K562 (cell line): ENCODE data around the gene ADAM21. TPM values are rescaled to one million over a fixed set of nuclear protein-coding genes. Genes with fewer than 3 reads are reported as not detected.
"Not testable (repeated sequence)": the region's sequence is repeated elsewhere in the genome, so short reads cannot be mapped to it uniquely, and the experiment has no call there.

Source experiments
- ATAC-seq: fragments of 200-7000 bp; cut with Tn5 transposase; 3 replicates; pipeline ENCODE4 v1.9.1; 2020; ENCODE audit warnings: moderate library complexity
- BruUV-seq: library from RNA; stranded (reverse); fragments of 400-500 nt; replicated peaks from 2 replicates; lab custom pipeline; 2021; lab: Mats Ljungman, UMichigan
- CTCF ChIA-PET: fragments of 300-600 bp; formaldehyde crosslinking; extraction: SDS; loops from one replicate; lab custom pipeline; 2021; ENCODE audit warnings: low intra/inter-chr PET ratio; lab: Yijun Ruan, JAX
- POLR2A ChIA-PET: fragments of 300-600, 350-650 bp; sonication (Branson Sonifier 250); formaldehyde crosslinking; extraction: SDS; loops from one replicate; lab custom pipeline; 2021; ENCODE audit warnings: antibody characterized with exemption, inconsistent platforms; lab: Yijun Ruan, JAX
- DNase-seq, 4 experiments: peaks; one replicate each; pipeline versions ENCODE4 v3.0.0 to v3.0.0-alpha.2; 2011 to 2018; ENCODE audit warnings: low spot score in 3 of 4, mixed read lengths in 3 of 4; ENCODE audit errors: extremely low read depth in 1 of 4
- FAIRE-seq: peaks from 2 replicates; lab custom pipeline; 2011; peaks lifted over from hg19 to GRCh38; lab: Jason Lieb, UNC
- H2AFZ ChIP-seq: 2 replicates; pipeline ENCODE4 v1.6.0; 2011; ENCODE audit warnings: low read depth, low read length, control low read depth, inconsistent platforms
- H3K27ac ChIP-seq: fragments of 200-600 bp; 3 replicates; pipeline ENCODE4 v1.8.0; 2011; ENCODE audit warnings: low read depth, mild to moderate bottlenecking, control low read depth, inconsistent platforms, low read length, moderate library complexity, mixed read lengths; ENCODE audit errors: extremely low read depth
- H3K27me3 ChIP-seq, 2 experiments: fragments of 300-600 bp in 1 of 2; 2 replicates in 1 of 2; 3 replicates in 1 of 2; pipeline versions ENCODE4 v1.6.0 to v1.8.0; 2011; ENCODE audit warnings: inconsistent platforms in 2 of 2, low read length in 2 of 2, mild to moderate bottlenecking in 1 of 2, mixed read lengths in 1 of 2, moderate library complexity in 1 of 2; ENCODE audit not compliant: control insufficient read depth in 2 of 2, insufficient read depth in 2 of 2
- H3K36me3 ChIP-seq: fragments of 300-600 bp; 3 replicates; pipeline ENCODE4 v1.8.0; 2011; ENCODE audit warnings: mild to moderate bottlenecking, low read length, inconsistent platforms; ENCODE audit not compliant: control insufficient read depth, insufficient read depth
- H3K4me1 ChIP-seq, 2 experiments: fragments of 200-600 bp in 1 of 2; replicated peaks in 1 of 2; 2 replicates in 1 of 2; 3 replicates in 1 of 2; pipeline versions ENCODE4 v1.5.1 to v1.8.0; 2011; ENCODE audit warnings: inconsistent platforms in 2 of 2, low read length in 2 of 2, mild to moderate bottlenecking in 1 of 2, mixed read lengths in 1 of 2, moderate library complexity in 1 of 2; ENCODE audit not compliant: control insufficient read depth in 2 of 2, insufficient read depth in 2 of 2
- H3K4me2 ChIP-seq: 2 replicates; pipeline ENCODE4 v1.6.1; 2011; ENCODE audit warnings: low read length, control low read depth, inconsistent platforms, mixed read lengths; ENCODE audit not compliant: insufficient read depth
- H3K4me3 ChIP-seq: fragments of 200-600 bp; sonication (generic), shearing (Covaris generic); 2 replicates; pipeline ENCODE4 v1.5.1; 2016; ENCODE audit warnings: control low read depth, inconsistent platforms
- H3K79me2 ChIP-seq: fragments of 200-600 bp; 3 replicates; pipeline ENCODE4 v1.8.0; 2011; ENCODE audit warnings: low read length, inconsistent platforms; ENCODE audit not compliant: control insufficient read depth, insufficient read depth
- H3K9ac ChIP-seq, 2 experiments: 2 replicates each; pipeline versions ENCODE4 v1.6.0 to v1.6.1; 2011; ENCODE audit warnings: low read depth in 2 of 2, low read length in 2 of 2, control low read depth in 1 of 2, inconsistent platforms in 1 of 2, mild to moderate bottlenecking in 1 of 2, mixed read lengths in 1 of 2; ENCODE audit not compliant: insufficient read depth in 1 of 2
- H3K9me1 ChIP-seq: one replicate; pipeline ENCODE4 v1.6.0; 2011; ENCODE audit warnings: inconsistent platforms, mild to moderate bottlenecking, low read length, moderate library complexity; ENCODE audit not compliant: control insufficient read depth, insufficient read depth
- H3K9me3 ChIP-seq: replicated peaks from 2 replicates; pipeline ENCODE4 v1.5.1; 2011; ENCODE audit warnings: low read depth, low read length, inconsistent platforms; ENCODE audit not compliant: control insufficient read depth, insufficient read depth
- H4K20me1 ChIP-seq: replicated peaks from 2 replicates; pipeline ENCODE4 v1.6.1; 2011; ENCODE audit warnings: low read length, inconsistent platforms, mixed read lengths; ENCODE audit not compliant: control insufficient read depth, insufficient read depth
- ETS2 ChIP-seq: IDR thresholded peaks from 2 replicates; pipeline ENCODE4 v1.6.1; 2016; ENCODE audit warnings: borderline replicate concordance, missing genetic modification characterization, mild to moderate bottlenecking, moderate library complexity, missing compliant biosample characterization; ENCODE audit not compliant: poor library complexity, severe bottlenecking
- HIVEP1 ChIP-seq: fragments of 250-450 bp; sonication (Bioruptor Pico); IDR thresholded peaks from 2 replicates; pipeline ENCODE4 v1.4.0; 2020; ENCODE audit warnings: mild to moderate bottlenecking
- NR1H2 ChIP-seq: sonication (generic); formaldehyde crosslinking; IDR thresholded peaks from 2 replicates; pipeline ENCODE4 v1.4.0; 2020; ENCODE audit warnings: mild to moderate bottlenecking, missing genetic modification reagents
- PHTF2 ChIP-seq: fragments of 250-450 bp; sonication (Bioruptor Pico); IDR thresholded peaks from 2 replicates; pipeline ENCODE4 v1.5.0; 2021; ENCODE audit warnings: mild to moderate bottlenecking
- ZNF274 ChIP-seq: IDR thresholded peaks from 2 replicates; pipeline ENCODE4 v1.6.1; 2011; ENCODE audit warnings: low read depth, mild to moderate bottlenecking, low read length, moderate library complexity, borderline replicate concordance
- ZNF57 ChIP-seq: fragments of 450-650 bp; formaldehyde crosslinking; IDR thresholded peaks from 2 replicates; pipeline ENCODE4 v1.4.0; 2020; ENCODE audit warnings: mild to moderate bottlenecking, moderate library complexity
- WGBS: fragments of 100-300 bp; shearing (Covaris generic); methylation state at CpG from one replicate; pipeline ENCODE4 v1.1.6; 2016; ENCODE audit warnings: low coverage, mixed read lengths; ENCODE audit not compliant: insufficient coverage; ENCODE audit errors: missing lambda C conversion rate; 5-methylcytosine and 5-hydroxymethylcytosine counted together
- in situ Hi-C: fragments of 300-500 bp; cut with MboI; formaldehyde crosslinking; loops from 4 replicates; pipeline ENCODE4 v1.15.0; 2018; ENCODE audit warnings: inconsistent platforms, mixed read lengths
- intact Hi-C: fragments of 100-400 bp; cut with micrococcal nuclease; formaldehyde crosslinking; loops from 2 replicates; pipeline ENCODE4 v1.14.2; 2022
- polyA plus RNA-seq, 8 experiments: library from polyadenylated mRNA; depleted of rRNA in 4 of 8; stranded (reverse) in 5 of 8; unstranded in 3 of 8; fragments of >200 nt; fragmentation: Nextera tagmentation in 2 of 8; fragmentation: Illumina TruSeq in 1 of 8; extraction: Ambion mirVana in 2 of 8; extraction: Trizol in 1 of 8; gene quantifications; 2 replicates each; pipeline versions ENCODE4 v1.2.1 to v1.2.3, GENCODE V29; 2011 to 2014; ENCODE audit warnings: inconsistent platforms in 1 of 8, missing spikeins in 1 of 8
- total RNA-seq, 7 experiments: library from RNA; depleted of rRNA in 6 of 7; stranded (reverse); fragments of >200 nt in 6 of 7; fragmentation: Illumina TruSeq in 2 of 7; extraction: Trizol in 2 of 7; gene quantifications; 2 replicates each; pipeline versions ENCODE4 v1.2.1 to v1.2.3, GENCODE V29; 2011 to 2021; ENCODE audit warnings: low replicate concordance in 1 of 7
- TF ChIP-seq, protein P1 (sequence below): fragments of 250-450 bp; sonication (Bioruptor Pico); IDR thresholded peaks from 2 replicates; pipeline ENCODE4 v1.4.0; 2020

Gene ADAM21
- total and polyA plus RNA-seq, 9 of the 15 experiments (the other 6 are each of a cell fraction or from before 2014, with no cell fraction given): 0.03 to 0.15 (median 0.05) TPM; not detected in 4

DNA sequence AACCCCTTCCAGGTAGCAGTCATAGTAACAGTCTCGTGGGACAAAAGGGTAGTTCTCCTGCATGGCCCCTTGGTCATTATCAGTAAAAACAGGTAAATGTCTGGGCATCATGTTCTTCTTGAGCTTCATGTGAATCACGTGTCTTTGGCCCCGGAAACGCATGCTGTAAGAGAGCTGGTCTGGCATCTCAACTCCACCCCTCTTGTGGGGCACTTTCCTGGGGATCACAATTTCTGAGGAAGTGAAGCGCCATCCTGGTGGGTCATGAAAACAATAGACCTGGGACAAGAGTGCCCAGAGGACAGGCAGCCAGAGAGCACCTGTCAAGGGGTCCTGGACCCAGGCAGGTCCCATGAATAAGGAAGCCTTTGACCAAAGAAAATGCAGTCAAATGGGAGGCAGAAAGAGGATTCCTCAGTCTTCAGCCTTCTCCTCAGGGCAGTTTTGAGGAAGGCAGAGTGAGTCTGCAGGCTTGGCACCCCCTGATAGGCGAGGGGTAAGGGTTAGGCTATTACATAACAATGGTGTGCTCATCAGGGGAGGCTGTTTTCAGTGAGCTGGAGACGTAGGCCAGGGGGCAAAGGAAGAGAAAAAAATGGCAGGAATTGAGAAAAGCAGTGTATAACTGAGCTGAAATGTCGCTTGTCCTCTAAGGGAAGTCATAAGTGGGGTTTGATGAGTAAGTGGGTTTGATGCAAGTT, 19.0 kb downstream of the ADAM21 start:
- H3K36me3 ChIP-seq, FAIRE-seq, H3K27ac ChIP-seq, ATAC-seq, H3K9ac ChIP-seq, H3K4me1 ChIP-seq, CTCF ChIA-PET, H3K4me2 ChIP-seq, POLR2A ChIA-PET, DNase-seq, intact Hi-C loops, H3K27me3 ChIP-seq, H4K20me1 ChIP-seq, H3K79me2 ChIP-seq, H2AFZ ChIP-seq, H3K4me3 ChIP-seq, H3K9me3 ChIP-seq, H3K9me1 ChIP-seq, BruUV-seq, in situ Hi-C loops: not testable (repeated sequence)
- 0% methylated on average over 3 of the region's 8 CpGs for WGBS

DNA sequence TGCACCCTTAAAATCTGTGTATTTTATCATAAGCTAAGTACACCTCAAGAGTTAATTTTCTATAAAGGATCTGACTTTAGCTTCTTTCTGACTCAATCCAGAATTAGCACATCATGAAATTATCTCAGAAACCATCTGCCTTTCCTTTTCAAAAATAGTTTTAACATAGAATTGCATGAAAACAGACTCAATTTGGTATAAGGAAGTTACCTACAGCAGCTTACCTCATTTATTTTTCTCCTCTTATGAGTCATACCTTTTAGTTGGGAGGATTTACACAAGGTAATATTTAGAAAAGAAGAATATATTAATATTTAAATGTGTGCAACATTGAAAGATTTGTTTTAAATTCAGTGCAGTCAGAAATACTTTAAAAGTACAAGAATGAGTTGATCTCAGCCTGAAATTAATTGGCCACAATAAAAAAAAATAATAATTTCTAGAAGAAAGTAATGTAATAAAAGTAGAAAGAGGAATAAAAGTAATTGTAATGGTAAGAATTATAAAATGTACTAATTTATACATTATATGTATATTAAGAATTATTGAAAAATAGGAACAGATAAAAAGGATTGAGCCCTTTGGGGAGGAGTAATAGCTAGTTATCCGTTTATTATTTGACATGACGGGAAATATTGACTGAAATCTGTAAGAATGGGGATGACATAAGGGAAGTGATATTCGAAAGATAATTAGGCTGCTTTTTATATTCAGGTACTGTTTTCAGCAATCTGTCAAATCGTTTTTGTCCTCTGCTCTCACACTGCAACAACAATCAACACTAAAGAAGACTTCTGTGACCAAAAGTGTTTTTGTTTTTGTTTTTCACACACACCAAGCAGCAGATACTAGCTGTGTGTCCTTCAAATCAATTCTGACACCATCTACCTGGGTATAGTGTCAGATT, 20.5 kb downstream of the ADAM21 start:
- intact Hi-C loops (no loop called here), in situ Hi-C loops (no loop called here)
- no peak overlapping the region for H3K9ac ChIP-seq
- H3K4me1 ChIP-seq: no peaks in the 10 kb centered on the region
- ATAC-seq (no peak), DNase-seq (no peak), FAIRE-seq (no peak)
- no peaks in the 10 kb centered on the region for H3K9me3 ChIP-seq
- no TSS peak for BruUV-seq
- no peaks in the 10 kb centered on the region for H3K79me2 ChIP-seq
- no peak overlapping the region for H3K4me3 ChIP-seq
- H3K36me3 ChIP-seq: no peaks in the 10 kb centered on the region
- POLR2A ChIA-PET: no interaction called here
- no peak overlapping the region for H3K4me2 ChIP-seq
- WGBS: 3% methylated on average over 4 of the region's 4 CpGs
- H2AFZ ChIP-seq: no peak overlapping the region
- H3K27me3 ChIP-seq: no peaks in the 10 kb centered on the region
- CTCF ChIA-PET: no interaction called here
- H3K9me1 ChIP-seq: no peaks in the 10 kb centered on the region
- H4K20me1 ChIP-seq: no peaks in the 10 kb centered on the region
- no peak overlapping the region for H3K27ac ChIP-seq
- no peak for TF ChIP-seq HIVEP1 (CRISPR knock-in tag)
- TF ChIP-seq ZNF57 (CRISPR knock-in tag): no peak
- no peak for TF ChIP-seq PHTF2 (CRISPR knock-in tag)
- TF ChIP-seq, protein P1, sequence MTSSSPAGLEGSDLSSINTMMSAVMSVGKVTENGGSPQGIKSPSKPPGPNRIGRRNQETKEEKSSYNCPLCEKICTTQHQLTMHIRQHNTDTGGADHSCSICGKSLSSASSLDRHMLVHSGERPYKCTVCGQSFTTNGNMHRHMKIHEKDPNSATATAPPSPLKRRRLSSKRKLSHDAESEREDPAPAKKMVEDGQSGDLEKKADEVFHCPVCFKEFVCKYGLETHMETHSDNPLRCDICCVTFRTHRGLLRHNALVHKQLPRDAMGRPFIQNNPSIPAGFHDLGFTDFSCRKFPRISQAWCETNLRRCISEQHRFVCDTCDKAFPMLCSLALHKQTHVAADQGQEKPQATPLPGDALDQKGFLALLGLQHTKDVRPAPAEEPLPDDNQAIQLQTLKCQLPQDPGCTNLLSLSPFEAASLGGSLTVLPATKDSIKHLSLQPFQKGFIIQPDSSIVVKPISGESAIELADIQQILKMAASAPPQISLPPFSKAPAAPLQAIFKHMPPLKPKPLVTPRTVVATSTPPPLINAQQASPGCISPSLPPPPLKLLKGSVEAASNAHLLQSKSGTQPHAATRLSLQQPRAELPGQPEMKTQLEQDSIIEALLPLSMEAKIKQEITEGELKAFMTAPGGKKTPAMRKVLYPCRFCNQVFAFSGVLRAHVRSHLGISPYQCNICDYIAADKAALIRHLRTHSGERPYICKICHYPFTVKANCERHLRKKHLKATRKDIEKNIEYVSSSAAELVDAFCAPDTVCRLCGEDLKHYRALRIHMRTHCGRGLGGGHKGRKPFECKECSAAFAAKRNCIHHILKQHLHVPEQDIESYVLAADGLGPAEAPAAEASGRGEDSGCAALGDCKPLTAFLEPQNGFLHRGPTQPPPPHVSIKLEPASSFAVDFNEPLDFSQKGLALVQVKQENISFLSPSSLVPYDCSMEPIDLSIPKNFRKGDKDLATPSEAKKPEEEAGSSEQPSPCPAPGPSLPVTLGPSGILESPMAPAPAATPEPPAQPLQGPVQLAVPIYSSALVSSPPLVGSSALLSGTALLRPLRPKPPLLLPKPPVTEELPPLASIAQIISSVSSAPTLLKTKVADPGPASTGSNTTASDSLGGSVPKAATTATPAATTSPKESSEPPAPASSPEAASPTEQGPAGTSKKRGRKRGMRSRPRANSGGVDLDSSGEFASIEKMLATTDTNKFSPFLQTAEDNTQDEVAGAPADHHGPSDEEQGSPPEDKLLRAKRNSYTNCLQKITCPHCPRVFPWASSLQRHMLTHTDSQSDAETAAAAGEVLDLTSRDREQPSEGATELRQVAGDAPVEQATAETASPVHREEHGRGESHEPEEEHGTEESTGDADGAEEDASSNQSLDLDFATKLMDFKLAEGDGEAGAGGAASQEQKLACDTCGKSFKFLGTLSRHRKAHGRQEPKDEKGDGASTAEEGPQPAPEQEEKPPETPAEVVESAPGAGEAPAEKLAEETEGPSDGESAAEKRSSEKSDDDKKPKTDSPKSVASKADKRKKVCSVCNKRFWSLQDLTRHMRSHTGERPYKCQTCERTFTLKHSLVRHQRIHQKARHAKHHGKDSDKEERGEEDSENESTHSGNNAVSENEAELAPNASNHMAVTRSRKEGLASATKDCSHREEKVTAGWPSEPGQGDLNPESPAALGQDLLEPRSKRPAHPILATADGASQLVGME (CRISPR knock-in tag): no peak
- TF ChIP-seq NR1H2 (CRISPR knock-in tag): no peak
- TF ChIP-seq ZNF274: no peak
- no peak for TF ChIP-seq ETS2 (tag)
